ENCODE measurements around the gene ZBTB24. TPM values are rescaled to one million over a fixed set of nuclear protein-coding genes. Genes with fewer than 3 reads are reported as not detected.

Gene ZBTB24
- total RNA-seq, 1 experiment from 2014 or later = 21.5 TPM

DNA sequence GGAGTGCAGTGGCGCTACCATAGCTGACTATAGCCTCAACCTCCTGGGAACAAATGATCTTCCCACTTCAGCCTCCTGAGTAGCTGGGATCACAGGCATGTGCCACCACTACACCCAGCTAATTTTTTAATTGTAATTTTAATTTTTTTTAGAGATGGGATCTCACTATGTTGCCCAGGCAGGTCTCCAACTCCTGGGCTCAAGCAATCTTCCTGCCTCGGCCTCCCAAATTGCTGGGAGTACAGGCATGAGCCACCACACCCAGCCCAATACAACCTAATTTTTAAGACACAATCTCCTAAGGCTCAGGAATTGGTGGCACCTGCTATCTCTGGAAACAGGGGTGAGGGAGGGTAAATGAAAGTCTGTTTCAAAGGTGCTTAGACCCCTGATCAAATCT is 5.8 kb downstream of the ZBTB24 start:
- DNase-seq (ENCODE audit: low read depth, low spot score) (no peak), ATAC-seq (no peak)
- intact Hi-C loops (cut with micrococcal nuclease; ENCODE audit: unreplicated experiment) (no loop called here), in situ Hi-C loops (cut with HindIII; ENCODE audit: low pct_unique_long_range_greater_than_20kb, low sequenced_read_pairs) (no loop called here)
- no peak overlapping the region for H3K4me3 ChIP-seq (ENCODE audit: low read depth in 2 of 2, low read length in 2 of 2)
- peaks cover 36% of the 10 kb centered on the region for H3K36me3 ChIP-seq (ENCODE audit: control insufficient read depth, insufficient read depth, low read length)
- H3K4me1 ChIP-seq (ENCODE audit: control insufficient read depth, insufficient read depth, low read length) = peaks cover 44% of the 10 kb centered on the region
- no peak overlapping the region for H3K27ac ChIP-seq (ENCODE audit: low read length)
- POLR2A ChIA-PET = no interaction called here
- H3K9me3 ChIP-seq (ENCODE audit: control insufficient read depth, insufficient read depth, low read depth, low read length) = no peaks in the 10 kb centered on the region
- no TSS peak for BruUV-seq (replicated peaks)
- CTCF ChIA-PET = interaction anchor here (0.6 kb wide), 1 partner anchor 17 kb away, joined by 5 read pairs; no protein-coding TSS in a partner anchor
- TF ChIP-seq, protein P1, sequence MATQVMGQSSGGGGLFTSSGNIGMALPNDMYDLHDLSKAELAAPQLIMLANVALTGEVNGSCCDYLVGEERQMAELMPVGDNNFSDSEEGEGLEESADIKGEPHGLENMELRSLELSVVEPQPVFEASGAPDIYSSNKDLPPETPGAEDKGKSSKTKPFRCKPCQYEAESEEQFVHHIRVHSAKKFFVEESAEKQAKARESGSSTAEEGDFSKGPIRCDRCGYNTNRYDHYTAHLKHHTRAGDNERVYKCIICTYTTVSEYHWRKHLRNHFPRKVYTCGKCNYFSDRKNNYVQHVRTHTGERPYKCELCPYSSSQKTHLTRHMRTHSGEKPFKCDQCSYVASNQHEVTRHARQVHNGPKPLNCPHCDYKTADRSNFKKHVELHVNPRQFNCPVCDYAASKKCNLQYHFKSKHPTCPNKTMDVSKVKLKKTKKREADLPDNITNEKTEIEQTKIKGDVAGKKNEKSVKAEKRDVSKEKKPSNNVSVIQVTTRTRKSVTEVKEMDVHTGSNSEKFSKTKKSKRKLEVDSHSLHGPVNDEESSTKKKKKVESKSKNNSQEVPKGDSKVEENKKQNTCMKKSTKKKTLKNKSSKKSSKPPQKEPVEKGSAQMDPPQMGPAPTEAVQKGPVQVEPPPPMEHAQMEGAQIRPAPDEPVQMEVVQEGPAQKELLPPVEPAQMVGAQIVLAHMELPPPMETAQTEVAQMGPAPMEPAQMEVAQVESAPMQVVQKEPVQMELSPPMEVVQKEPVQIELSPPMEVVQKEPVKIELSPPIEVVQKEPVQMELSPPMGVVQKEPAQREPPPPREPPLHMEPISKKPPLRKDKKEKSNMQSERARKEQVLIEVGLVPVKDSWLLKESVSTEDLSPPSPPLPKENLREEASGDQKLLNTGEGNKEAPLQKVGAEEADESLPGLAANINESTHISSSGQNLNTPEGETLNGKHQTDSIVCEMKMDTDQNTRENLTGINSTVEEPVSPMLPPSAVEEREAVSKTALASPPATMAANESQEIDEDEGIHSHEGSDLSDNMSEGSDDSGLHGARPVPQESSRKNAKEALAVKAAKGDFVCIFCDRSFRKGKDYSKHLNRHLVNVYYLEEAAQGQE (IDR thresholded peaks at IDR 0.05; ENCODE audit: insufficient read depth in 1 of 2, low read depth in 2 of 2, low read length in 1 of 2) = no peak
- TF ChIP-seq POLR2AphosphoS5 (IDR thresholded peaks at IDR 0.05; ENCODE audit: low read depth, low read length) = no peak
- TF ChIP-seq, protein P2, sequence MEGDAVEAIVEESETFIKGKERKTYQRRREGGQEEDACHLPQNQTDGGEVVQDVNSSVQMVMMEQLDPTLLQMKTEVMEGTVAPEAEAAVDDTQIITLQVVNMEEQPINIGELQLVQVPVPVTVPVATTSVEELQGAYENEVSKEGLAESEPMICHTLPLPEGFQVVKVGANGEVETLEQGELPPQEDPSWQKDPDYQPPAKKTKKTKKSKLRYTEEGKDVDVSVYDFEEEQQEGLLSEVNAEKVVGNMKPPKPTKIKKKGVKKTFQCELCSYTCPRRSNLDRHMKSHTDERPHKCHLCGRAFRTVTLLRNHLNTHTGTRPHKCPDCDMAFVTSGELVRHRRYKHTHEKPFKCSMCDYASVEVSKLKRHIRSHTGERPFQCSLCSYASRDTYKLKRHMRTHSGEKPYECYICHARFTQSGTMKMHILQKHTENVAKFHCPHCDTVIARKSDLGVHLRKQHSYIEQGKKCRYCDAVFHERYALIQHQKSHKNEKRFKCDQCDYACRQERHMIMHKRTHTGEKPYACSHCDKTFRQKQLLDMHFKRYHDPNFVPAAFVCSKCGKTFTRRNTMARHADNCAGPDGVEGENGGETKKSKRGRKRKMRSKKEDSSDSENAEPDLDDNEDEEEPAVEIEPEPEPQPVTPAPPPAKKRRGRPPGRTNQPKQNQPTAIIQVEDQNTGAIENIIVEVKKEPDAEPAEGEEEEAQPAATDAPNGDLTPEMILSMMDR (IDR thresholded peaks at IDR 0.05) = no peak
- TF ChIP-seq TCF7L2 (IDR thresholded peaks at IDR 0.05; ENCODE audit: low read depth, low read length) = no peak
- no peak for TF ChIP-seq SIN3A (IDR thresholded peaks at IDR 0.05; ENCODE audit: borderline replicate concordance, insufficient read depth, low read depth, low read length)
- no peaks in the 10 kb centered on the region for H3K27me3 ChIP-seq (ENCODE audit: control insufficient read depth, insufficient read depth, low read length)

DNA sequence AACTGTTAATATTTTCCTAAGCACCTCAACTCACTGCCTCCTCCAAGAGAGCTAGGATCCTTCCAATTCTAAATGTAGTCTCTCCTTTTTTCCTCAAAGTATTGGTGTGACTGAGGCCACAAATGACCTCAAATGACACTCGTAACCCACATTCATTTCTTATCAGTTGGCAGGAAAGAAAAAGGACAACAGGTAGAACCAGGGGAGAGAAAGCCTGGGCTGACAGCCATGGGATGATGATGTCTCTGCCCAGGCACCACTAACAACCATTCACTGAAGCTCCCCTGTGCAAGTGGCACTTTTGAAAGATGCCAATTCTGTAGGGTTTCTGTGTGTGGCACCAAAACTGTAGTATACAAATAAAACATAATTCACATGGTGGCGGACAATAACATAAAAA is 7.4 kb downstream of the ZBTB24 start:
- in situ Hi-C loops (cut with HindIII; ENCODE audit: low pct_unique_long_range_greater_than_20kb, low sequenced_read_pairs) = no loop called here
- Histone ChIP-seq H3K9me3 (ENCODE audit: control insufficient read depth, insufficient read depth, low read depth, low read length) (no peaks in the 10 kb centered on the region), H3K4me3 (ENCODE audit: low read depth in 2 of 2, low read length in 2 of 2) (no peak overlapping the region), H3K27me3 (ENCODE audit: control insufficient read depth, insufficient read depth, low read length) (no peaks in the 10 kb centered on the region), H3K4me1 (ENCODE audit: control insufficient read depth, insufficient read depth, low read length) (peaks cover 30% of the 10 kb centered on the region), H3K36me3 (ENCODE audit: control insufficient read depth, insufficient read depth, low read length) (peaks cover 42% of the 10 kb centered on the region), H3K27ac (ENCODE audit: low read length) (no peak overlapping the region)
- ChIA-PET POLR2A (no interaction called here), CTCF (interaction anchor here (0.6 kb wide), 1 partner anchor 286 kb away, joined by 5 read pairs; no protein-coding TSS in a partner anchor)
- TF ChIP-seq POLR2AphosphoS5 (IDR thresholded peaks at IDR 0.05; ENCODE audit: low read depth, low read length) (no peak), TCF7L2 (IDR thresholded peaks at IDR 0.05; ENCODE audit: low read depth, low read length) (no peak), SIN3A (IDR thresholded peaks at IDR 0.05; ENCODE audit: borderline replicate concordance, insufficient read depth, low read depth, low read length) (no peak)
- TF ChIP-seq, protein P1 (IDR thresholded peaks at IDR 0.05; ENCODE audit: insufficient read depth in 1 of 2, low read depth in 2 of 2, low read length in 1 of 2) = no peak
- TF ChIP-seq, protein P2 (IDR thresholded peaks at IDR 0.05) = no peak
- intact Hi-C loops (cut with micrococcal nuclease; ENCODE audit: unreplicated experiment) = no loop called here
- ATAC-seq (no peak), DNase-seq (ENCODE audit: low read depth, low spot score) (no peak)
- no TSS peak for BruUV-seq (replicated peaks)

Data from Panc1 (cell line).